GM21447 (cell line): ENCODE data around the gene LPIN1.
"Not testable (repeated sequence)": the region's sequence is repeated elsewhere in the genome, so short reads cannot be mapped to it uniquely, and the experiment has no call there.

Experiments
- ATAC-seq: cut with Tn5 transposase; IDR thresholded peaks from one replicate; pipeline ENCODE4 v1.9.1; 2021; ENCODE audit not compliant: unreplicated experiment

The LPIN1 gene

DNA sequence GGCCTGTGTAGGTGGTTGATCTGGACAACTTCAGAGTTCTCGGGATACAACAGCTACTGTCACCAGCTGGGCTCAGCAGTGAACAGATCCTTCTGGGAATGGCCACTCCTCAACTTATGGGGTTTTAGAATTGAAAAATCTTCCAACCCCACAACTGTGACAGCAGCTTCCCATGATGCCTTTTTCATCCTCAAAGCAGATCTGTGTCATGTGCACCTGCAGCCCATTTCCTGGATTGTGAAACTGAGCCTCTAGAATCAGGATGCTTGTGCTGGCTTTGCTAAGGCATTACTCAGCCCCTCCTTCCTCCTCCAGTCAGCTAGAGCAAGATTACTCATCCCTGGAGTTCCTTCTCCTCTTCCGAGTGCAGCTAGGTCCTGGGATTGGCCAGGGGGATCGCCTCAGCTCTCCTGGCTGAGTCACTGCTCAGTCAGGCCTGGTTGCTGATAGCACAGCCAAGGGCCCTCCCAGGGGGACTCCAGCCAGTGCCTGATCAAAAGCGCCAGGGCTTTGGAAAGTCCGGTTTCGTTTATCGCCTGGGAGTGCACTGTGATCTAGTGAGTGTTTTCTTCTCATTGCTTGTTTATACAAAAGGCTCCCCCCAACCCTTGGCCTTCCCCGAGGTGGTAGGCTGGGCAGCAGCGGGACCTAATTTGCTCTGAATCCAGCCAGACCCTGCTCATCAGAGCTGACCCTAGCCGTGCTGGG, 2.4 kb upstream of the LPIN1 start:
- ATAC-seq = peak; percentile 54

DNA sequence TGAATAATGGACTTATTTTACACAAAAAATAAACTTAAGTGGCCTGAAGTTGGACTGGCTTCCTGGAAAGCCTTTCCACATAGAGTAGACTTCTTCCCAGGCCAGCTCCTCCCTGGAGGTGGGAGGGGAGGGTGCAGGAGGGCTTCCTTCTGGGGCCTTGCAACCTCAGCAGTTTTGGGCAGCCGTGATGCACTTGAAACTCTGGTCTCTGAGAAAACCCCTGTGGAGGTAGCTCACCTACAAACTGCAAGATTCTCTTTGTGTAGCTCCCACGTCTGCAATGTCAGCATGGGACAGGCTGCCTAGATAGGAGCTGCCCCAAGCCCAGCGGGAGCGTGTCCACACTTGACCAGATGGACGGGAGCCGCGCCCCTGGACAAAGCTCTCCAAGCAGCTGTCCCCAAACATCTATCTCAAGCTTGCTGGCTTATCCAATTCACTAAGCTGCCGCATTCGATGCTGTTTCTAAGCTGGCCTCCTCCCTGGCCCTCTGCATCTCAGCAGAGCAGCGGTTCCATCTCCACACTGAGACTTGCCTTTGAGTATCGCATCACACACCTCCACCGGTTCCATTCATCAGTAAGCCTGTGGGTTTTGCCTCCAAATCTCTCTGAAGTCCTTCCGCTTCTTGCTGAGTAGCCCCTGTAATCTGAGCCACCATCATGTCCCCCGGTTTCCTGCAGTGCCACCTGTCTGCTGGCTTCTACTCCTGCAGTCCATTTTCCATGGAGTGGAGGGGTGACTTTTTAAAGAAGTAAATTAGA, 1.6 kb upstream of the LPIN1 start:
- no peak for ATAC-seq

DNA sequence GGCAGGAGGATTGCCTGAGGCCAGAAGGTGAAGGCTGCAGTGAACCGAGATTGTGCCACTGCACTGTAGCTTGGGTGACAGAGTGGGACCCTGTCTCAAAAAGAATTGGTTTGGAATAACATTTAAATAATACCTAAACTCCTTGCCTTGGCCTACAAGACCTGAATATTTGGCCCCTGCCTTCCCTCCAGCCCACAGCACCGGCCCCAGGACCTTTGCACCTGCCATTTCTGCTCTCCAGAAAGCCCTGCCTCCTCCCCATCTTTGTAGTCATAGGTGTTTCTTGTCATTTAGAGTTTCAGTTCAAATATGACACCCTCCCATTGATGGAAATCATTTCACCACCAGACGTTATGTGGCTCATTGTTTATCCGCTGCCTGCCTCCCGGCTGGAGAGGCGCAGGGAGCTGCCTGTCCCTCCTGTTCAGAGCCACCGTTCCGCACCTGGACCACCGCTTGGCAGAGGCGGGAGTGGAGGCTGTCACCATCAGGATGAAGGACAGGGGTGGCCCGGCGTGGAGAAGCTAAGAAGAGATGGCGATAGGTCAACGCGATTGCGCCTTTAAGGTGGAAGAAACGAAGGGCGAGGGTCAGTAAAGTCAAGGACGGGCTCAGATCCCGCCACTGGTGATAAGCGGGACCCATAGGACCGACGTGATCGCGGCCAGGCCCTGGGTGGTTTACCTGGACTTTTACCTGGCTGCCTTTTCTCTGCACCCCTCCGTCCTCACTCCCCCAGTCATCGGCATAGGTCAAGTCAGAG, 638 bp upstream of the LPIN1 start:
- no peak for ATAC-seq

DNA sequence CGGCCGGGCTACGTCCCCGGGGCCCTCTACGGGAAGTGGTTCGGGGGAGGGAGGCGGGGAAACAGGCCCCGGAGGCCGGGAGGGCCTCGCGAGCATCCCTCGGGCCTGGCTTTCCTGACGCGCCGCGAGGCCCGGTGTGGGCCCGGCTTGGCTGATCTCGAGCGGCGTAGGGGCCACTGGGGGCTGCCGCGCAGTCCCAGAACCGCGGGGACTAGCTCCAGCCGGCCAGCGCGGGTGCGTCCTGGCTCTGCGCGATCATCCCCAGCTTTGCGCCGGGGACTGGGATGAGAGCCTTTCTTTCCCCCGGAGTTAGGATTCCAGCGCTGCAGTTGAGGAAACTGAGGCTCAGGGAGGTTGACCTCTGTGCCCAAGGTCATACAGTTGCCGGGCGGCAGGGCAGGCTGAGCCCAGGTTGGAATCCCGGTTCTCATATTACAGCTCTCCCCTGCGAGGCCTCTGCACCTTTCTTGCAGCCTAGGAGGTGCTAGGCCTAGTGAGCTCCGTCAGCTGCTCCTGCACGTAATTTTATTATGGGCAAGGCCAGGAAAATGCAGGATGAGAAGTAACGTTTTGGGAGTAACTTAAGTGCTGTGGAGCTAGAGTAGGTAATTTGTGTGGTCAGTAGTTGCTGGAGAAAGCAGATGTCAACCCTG, 501 bp downstream of the LPIN1 start:
- ATAC-seq = peak; percentile 3

DNA sequence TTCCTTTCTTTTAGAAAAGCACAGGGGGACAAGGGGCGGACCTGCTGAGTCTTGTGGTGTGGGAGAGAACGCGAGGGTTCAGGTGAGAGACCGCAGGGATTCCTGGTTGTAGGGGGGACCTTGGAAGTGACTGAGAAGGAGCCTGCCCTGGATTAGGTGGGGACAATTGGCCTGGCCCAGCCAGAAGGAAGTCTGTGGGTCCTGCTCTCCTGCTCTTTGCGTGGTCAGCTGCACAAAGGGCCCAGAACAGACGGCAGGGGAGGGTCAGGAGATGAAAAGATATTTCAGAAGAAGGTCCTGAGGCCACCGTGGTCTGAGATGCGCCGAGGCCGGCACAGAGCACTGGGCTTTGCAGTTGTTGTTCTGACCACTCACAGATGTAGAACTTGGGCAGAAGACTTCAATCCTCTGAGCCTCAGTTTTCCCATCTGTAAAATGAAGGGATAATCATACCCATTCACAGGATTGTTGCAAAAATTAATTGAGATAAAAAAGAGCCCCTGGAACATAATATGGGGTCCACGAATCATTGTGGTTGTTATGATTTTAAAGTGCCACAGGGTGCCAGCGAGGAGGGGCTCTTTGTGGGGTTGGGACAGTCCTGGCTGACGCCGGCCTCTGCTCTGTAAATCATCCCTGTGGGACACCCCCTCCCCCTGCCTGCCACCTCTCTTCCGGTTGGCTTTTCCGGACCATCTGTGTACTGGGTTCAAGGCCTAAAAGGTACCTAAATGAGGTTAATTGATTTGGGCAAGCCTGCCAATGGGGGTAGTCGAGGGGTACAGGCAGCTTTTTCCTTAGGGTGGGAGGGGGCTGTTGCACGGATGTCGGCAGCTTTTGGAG, 1.8 kb downstream of the LPIN1 start:
- ATAC-seq = no peak

DNA sequence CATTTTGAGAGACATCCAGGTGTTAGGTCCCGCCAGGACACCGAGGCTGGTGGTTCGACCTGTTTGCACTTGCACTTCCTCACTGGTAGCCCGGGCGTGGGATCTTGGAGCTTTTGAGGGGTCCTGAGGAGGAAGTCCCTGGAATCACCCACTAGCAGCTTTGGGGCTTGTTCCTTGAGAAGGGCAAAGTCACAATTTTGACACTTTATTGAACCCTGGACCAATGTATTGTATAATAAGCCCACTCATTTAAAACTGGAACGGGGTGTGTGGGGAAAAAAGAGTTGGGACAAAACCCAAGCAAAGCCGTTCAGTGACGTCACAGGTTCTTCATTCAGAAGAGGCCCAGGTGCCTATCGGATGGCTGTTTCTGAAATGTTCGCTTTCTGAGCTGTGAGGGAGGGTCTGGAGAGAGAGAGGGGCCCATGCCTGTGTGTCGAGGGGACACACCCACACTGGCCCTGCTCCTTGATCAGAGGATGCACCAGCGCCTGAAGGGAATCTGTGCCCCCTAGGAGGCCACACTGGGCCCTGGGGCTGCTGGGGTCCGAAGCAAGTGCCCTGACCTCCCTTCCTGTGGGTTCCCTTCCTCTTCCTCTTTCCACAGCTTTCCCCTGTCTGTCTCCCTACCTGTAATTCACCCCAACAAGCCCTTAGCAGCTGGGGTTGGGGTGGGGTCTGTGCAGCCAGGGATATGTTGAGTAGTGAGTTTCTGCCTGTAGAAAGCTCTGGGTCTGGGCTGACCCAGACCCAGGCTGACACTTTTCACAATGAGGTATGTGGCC, 2.6 kb downstream of the LPIN1 start:
- ATAC-seq = no peak

DNA sequence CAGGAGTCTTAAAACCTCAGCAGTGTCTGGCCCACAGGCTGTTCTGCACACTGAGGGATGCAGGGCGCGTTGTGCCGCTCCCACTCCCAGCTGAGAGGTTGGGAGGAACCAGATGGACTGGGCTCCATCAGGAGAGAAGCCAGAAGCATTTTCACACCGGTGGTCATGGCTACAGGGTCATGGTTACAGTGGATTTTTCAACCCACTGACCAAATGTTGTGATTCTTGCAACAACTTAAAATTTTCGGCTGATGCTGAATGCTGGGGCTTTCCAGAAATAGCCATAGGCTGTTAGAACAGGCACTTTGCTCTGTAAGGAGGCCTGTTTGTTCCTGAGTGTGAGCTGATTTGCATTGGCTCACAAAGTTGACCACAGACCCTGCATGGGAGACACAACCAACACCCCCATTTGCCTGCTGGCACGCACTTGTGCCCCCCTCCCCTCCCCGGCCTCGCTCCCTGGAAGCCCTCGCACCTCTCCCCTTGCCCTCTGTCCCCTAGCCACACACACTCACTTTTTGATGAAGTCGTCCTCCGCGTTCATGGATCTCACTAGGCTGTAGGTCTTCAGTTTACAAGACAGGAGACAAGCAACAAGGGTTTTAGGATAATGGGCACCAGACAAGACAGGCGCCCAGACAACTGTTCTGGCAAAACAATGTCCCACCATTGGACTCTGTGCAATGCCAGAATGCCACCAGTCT, 3.4 kb downstream of the LPIN1 start:
- ATAC-seq = peak; percentile 15

DNA sequence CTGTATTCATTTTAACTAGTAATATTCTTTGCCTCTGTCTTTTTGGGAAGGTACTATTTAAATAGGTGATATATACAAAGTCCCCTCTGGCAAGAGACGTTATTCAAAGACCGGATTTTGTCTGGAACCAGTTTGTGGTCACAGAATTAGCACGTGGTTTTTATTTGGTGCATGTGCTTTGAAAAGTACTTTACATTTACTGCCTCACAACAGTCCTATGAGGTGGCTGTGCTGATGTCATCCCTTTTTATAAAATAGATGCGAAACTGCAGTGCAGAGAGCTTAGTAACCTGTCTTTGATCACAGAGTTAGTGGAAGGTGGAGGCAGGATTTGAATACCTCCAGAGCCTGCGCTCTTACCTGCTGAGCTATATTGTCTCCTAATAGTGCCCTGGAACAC, 4.0 kb downstream of the LPIN1 start:
- peak; percentile 31 for ATAC-seq

DNA sequence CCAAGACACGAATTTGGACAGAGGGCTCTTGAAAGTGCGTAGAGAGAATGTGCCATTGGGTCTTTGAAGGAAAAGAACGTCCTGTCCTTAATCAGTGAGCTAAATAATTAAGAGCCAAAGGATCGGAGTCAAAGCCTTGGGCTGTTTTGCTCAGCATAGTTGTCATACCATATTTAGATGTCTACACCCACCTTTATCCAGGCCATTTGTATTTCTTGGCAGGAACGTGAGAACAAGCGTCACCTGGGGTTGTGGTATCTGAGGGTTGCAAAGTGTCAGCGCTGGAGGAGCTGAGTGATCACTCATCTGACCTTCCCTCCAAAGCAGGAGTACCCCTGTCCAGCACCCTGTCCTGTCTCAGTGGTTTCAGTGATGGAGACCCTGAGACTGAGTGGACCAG, 4.5 kb downstream of the LPIN1 start:
- ATAC-seq = no peak

DNA sequence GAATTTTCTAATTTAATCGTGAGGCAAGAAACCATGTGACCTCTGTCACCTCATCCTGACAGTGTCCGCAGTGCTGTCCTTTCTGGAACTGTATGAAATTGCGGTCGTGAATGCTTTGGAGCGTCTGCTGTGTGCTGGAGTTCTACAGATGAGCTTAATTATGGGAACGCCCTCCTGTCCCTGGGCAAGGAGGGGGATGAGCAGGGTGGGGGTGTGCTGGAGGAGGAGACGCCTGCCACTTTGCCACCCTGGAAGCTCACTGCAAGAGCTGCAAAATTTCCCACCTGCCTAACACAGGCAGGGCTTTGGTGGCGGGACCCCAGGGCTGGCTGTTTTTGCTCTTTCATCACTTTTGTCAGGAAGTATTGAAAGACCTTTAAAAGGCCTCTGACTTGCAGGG, 6.5 kb downstream of the LPIN1 start:
- ATAC-seq = no peak

DNA sequence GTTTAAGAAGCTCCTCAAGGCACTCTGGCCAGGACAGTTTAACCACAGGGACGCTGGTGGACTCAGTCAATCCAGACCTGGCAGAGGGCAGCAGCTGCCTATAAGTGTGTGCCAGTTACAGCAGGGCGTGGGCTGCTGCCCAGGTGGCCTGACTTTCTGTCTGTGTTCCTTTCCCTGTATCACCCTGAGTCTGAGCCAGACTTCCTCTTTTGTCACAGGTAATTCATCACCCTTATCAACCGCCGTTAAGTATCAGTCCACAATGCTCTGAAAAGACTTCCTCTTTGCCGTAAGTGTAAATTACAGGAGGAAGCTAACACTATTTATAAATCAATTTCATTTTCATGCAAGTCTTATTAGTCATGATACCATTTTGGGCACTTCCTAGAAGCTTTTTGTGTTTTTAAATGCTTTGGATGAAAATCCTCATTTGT, 7.0 kb downstream of the LPIN1 start:
- ATAC-seq = peak; percentile 72

DNA sequence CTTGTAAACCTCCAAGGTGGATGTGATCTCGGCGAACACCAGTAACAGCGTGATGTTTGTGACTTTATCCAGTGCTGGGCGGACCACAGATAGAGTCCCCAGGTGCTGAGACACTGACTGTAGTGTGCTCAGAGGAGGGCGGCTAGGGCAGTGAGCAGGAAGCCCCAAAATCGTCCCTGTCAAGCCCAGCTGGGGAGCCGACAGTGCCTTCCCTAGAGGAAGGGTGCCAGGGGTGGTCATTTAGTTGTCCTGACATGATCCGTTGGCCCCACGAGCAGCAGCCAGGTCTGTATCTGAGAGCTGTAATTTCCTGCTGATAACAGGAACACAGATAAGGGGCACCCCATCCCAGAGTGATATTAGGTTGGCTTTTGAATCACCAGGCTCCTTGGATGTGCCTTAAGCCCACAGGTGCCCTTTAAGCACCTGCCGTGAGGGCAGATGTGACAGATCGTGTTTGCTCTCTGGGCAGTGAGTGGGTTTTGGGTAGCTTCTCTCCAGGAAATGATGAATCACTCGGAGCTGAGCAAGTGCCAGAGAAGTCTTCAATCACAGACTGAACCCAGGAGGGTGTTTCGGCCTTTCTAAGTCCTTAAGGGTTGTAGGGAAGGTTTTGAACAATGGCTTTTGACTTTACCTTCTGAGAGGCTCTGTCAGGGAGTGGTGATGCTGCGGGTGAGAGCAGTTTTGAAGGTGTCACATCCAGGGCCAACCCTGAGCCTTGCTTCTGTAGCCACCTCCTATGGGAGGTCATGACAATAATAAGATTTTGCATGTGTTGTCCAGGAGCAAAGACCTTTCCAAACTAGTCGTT, 7.7 kb downstream of the LPIN1 start:
- peak; percentile 25 for ATAC-seq

DNA sequence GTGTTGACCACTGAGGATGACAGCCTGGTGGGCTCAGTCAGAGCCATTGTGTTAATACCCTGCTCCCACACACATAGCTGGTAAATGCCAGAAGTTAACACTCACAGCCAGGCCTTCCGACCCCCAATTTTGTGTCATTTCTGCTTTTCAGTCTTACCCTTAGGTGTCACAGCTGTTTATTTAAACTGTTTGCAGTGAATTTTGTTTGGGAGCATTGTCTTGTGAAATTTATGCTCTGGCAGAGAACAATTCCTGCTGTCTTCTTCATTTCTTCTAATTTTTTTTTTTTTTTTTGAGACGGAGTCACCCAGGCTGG, 8.2 kb downstream of the LPIN1 start:
- ATAC-seq = no peak

DNA sequence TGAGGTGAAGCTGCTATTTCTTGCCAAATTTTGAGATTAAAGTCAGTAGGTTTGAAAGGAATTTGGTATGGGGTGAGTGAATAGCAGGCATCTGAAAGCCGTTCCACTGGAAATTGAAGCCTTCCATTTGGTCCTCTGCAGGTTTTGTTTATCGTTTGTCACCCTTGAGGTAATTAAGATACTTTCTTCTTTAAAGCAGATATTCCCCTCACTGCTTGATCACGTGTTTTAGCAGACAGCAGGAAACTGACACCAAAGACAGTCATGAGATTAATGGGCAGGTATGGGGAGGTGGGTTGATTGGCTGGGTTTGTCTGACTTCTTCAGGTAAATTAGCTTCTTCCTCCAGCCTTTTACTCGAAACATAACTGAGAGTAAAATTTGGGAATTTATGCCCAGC, 10.7 kb downstream of the LPIN1 start:
- no peak for ATAC-seq

DNA sequence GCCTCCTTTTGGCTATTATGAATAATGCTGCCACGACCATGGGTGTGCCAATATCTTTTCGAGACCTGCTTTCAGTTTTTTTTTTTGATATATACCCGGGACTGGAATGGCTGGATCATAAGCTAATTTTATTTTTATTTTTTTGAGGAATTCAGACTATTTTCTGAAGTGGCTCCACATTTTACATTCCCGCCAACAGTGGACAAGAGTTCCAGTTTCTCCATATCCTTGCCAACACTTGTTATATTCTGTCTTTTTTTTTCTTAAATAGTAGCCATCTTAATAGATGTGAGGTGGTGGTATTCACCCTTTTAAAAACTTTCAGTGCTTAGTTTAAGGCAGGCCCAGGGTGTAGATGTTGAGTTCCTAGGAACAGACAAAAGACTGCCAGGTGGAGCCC, 11.8 kb downstream of the LPIN1 start:
- ATAC-seq = no peak

DNA sequence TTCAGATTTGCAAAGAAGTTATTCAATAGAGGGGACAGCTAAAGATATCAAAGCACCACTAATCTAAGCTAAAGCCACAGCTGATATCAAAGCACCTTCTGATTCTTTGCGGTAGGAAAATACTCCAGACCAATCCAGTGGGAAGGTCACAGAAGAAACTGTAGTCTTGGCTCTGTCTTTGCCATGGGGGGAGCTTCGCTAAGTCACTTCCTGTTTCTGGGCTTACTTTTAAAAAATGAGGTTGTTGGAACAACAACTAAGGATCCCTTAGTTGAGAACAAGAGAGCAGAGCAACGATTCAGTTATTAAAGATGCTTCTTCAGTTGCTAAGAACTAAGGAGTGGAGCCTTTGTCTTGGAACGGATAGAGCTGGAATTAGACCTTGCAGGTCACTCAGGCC, 12.2 kb downstream of the LPIN1 start:
- no peak for ATAC-seq

DNA sequence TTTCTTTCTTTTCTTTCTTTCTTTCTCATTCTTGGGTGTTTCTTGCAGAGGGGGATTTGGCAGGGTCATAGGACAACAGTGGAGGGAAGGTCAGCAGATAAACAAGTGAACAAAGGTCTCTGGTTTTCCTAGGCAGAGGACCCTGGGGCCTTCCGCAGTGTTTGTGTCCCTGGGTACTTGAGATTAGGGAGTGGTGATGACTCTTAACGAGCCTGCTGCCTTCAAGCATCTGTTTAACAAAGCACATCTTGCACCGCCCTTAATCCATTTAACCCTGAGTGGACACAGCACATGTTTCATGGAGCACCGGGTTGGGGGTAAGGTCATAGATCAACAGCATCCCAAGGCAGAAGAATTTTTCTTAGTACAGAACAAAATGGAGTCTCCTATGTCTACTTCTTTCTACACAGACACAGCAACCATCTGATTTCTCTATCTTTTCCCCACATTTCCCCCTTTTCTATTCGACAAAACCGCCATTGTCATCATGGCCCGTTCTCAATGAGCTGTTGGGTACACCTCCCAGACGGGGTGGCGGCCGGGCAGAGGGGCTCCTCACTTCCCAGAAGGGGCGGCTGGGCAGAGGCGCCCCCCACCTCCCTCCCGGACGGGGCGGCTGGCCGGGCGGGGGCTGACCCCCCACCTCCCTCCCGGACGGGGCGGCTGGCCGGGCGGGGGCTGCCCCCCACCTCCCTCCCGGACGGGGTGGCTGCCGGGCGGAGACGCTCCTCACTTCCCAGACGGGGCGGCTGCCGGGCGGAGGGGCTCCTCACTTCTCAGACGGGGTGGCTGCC, 12.9 kb downstream of the LPIN1 start:
- not testable (repeated sequence) for ATAC-seq

DNA sequence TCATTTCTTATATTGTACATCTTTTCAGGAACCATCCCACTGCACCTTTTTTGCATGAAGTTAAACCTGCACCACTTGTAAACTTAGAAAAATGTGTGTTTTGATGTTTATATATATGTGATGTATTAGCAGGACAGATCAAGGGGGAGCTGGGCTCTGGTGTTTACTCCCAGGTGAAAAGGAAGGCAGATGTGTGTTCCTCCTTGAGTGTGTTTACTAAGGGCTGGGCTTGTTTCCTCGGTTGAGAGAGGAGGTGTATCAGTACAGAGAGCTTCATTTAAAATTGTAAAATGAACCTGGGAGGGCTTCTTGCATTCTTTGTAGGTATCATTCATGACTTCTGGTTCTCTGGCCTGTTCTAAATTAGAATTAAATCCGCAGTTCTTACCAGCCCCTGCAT, 14.8 kb downstream of the LPIN1 start:
- ATAC-seq = no peak
